Liver (tissue), 3 donors: ENCODE results near the gene KIF15.

ENCODE experiments used
- ATF3 ChIP-seq: IDR thresholded peaks from 2 replicates; pipeline ENCODE4 v1.6.1; 2016; ENCODE audit warnings: antibody characterized with exemption
- CTCF ChIP-seq: fragments of 150-350 bp; IDR thresholded peaks from 2 replicates; pipeline ENCODE4 v1.5.1; 2017; ENCODE audit warnings: improper control_type of control experiment, low read depth, low read length; ENCODE audit not compliant: missing input control
- EGR1 ChIP-seq, 2 donors: IDR thresholded peaks; 2 replicates each; pipeline ENCODE4 v1.6.1; 2016 to 2018; ENCODE audit warnings: antibody characterized with exemption in 2 of 2, low read depth in 2 of 2
- GABPA ChIP-seq, 2 donors: IDR thresholded peaks in 1 of 2; conservative IDR thresholded peaks in 1 of 2; 2 replicates each; pipeline ENCODE4 v1.6.1; 2016; ENCODE audit warnings: antibody characterized with exemption in 2 of 2, mild to moderate bottlenecking in 1 of 2, moderate library complexity in 1 of 2
- HNF4A ChIP-seq, 2 donors: conservative IDR thresholded peaks; 2 replicates each; pipeline ENCODE4 v1.6.1; 2016; ENCODE audit warnings: antibody characterized with exemption in 2 of 2, mild to moderate bottlenecking in 2 of 2
- JUND ChIP-seq, 2 donors: IDR thresholded peaks; 2 replicates each; pipeline ENCODE4 v1.6.1; 2016; ENCODE audit warnings: antibody characterized with exemption in 2 of 2
- MAX ChIP-seq: IDR thresholded peaks from 2 replicates; pipeline ENCODE4 v1.6.1; 2016; ENCODE audit warnings: antibody characterized with exemption
- NR2F2 ChIP-seq: IDR thresholded peaks from 2 replicates; pipeline ENCODE4 v1.6.1; 2016; ENCODE audit warnings: antibody characterized with exemption
- RAD21 ChIP-seq, 2 donors: IDR thresholded peaks; 2 replicates each; pipeline ENCODE4 v1.6.1; 2016; ENCODE audit warnings: antibody characterized with exemption in 2 of 2, mild to moderate bottlenecking in 2 of 2
- REST ChIP-seq: IDR thresholded peaks from 2 replicates; pipeline ENCODE4 v1.6.1; 2016; ENCODE audit warnings: antibody characterized with exemption, mild to moderate bottlenecking
- RXRA ChIP-seq, 2 donors: IDR thresholded peaks; 2 replicates each; pipeline ENCODE4 v1.6.1; 2017 to 2018; ENCODE audit warnings: antibody characterized with exemption in 2 of 2, mild to moderate bottlenecking in 1 of 2
- SP1 ChIP-seq: IDR thresholded peaks from 2 replicates; pipeline ENCODE4 v1.6.1; 2018; ENCODE audit warnings: antibody characterized with exemption, mild to moderate bottlenecking
- TAF1 ChIP-seq: conservative IDR thresholded peaks from 2 replicates; pipeline ENCODE4 v1.6.1; 2016; ENCODE audit warnings: antibody characterized with exemption, mild to moderate bottlenecking
- ZBTB33 ChIP-seq: IDR thresholded peaks from 2 replicates; pipeline ENCODE4 v1.6.1; 2016; ENCODE audit warnings: antibody characterized with exemption
- donor health status: healthy.
- donor health status: healthy.

GRCh38 chr3:44842376-44842775 is 80.8 kb downstream of the KIF15 start:
- TF ChIP-seq CTCF (no peak), EGR1 (IDR thresholded peaks at IDR 0.05; ENCODE audit: low read depth in 2 of 2) (no peak), REST (no peak), TAF1 (no peak), GABPA (IDR thresholded peaks at IDR 0.05 in 1 of 2, conservative IDR thresholded peaks at IDR 0.05 in 1 of 2) (no peak), RXRA (IDR thresholded peaks at IDR 0.05) (no peak), RAD21 (IDR thresholded peaks at IDR 0.05) (no peak), HNF4A (conservative IDR thresholded peaks at IDR 0.05) (no peak), ATF3 (no peak), ZBTB33 (no peak), NR2F2 (no peak), SP1 (no peak), MAX (no peak), JUND (IDR thresholded peaks at IDR 0.05) (no peak)
